Measurements from ENCODE around the gene DNAH11.

The DNAH11 gene

GRCh38 chr7:21603462-21603861 is 60.6 kb downstream of the DNAH11 start:
- no peaks in the 10 kb centered on the region for H3K36me3 ChIP-seq (ENCODE audit: control insufficient read depth, insufficient read depth, low read length)
- no peaks in the 10 kb centered on the region for H3K4me1 ChIP-seq (ENCODE audit: control insufficient read depth, insufficient read depth, low read length)
- H3K4me3 ChIP-seq (ENCODE audit: low read depth, low read length), result no peak overlapping the region
- H3K9me3 ChIP-seq (ENCODE audit: control insufficient read depth, insufficient read depth, low read length), result no peaks in the 10 kb centered on the region
- H3K9ac ChIP-seq (ENCODE audit: low read depth, low read length), result no peak overlapping the region
- no peaks in the 10 kb centered on the region for H3K27me3 ChIP-seq (ENCODE audit: control insufficient read depth, insufficient read depth, low read length)

- no peaks in the 10 kb centered on the region for H3K4me1 ChIP-seq (ENCODE audit: control insufficient read depth, insufficient read depth, low read length)
- no peaks in the 10 kb centered on the region for H3K27me3 ChIP-seq (ENCODE audit: control insufficient read depth, insufficient read depth, low read length)
- H3K9ac ChIP-seq (ENCODE audit: low read depth, low read length), result no peak overlapping the region
Observed at GRCh38 chr7:21603972-21604749, 61.3 kb downstream of the DNAH11 start.

GRCh38 chr7:21605008-21605585 is 62.3 kb downstream of the DNAH11 start:
- H3K27me3 ChIP-seq (ENCODE audit: control insufficient read depth, insufficient read depth, low read length), result no peaks in the 10 kb centered on the region

More at GRCh38 chr7:21603972-21604749, 61.3 kb downstream of the DNAH11 start:
- no peaks in the 10 kb centered on the region for H3K9me3 ChIP-seq (ENCODE audit: control insufficient read depth, insufficient read depth, low read length)
- no peak overlapping the region for H3K4me3 ChIP-seq (ENCODE audit: low read depth, low read length)
- H3K36me3 ChIP-seq (ENCODE audit: control insufficient read depth, insufficient read depth, low read length), result no peaks in the 10 kb centered on the region

GRCh38 chr7:21608465-21608864 is 65.6 kb downstream of the DNAH11 start:
- H3K9ac ChIP-seq (ENCODE audit: low read depth, low read length), result no peak overlapping the region
- H3K9me3 ChIP-seq (ENCODE audit: control insufficient read depth, insufficient read depth, low read length), result no peaks in the 10 kb centered on the region
- no peaks in the 10 kb centered on the region for H3K36me3 ChIP-seq (ENCODE audit: control insufficient read depth, insufficient read depth, low read length)

More at GRCh38 chr7:21605008-21605585, 62.3 kb downstream of the DNAH11 start:
- H3K4me3 ChIP-seq (ENCODE audit: low read depth, low read length), result no peak overlapping the region
- no peaks in the 10 kb centered on the region for H3K9me3 ChIP-seq (ENCODE audit: control insufficient read depth, insufficient read depth, low read length)
- no peaks in the 10 kb centered on the region for H3K4me1 ChIP-seq (ENCODE audit: control insufficient read depth, insufficient read depth, low read length)
- H3K9ac ChIP-seq (ENCODE audit: low read depth, low read length), result no peak overlapping the region
- no peaks in the 10 kb centered on the region for H3K36me3 ChIP-seq (ENCODE audit: control insufficient read depth, insufficient read depth, low read length)

GRCh38 chr7:21611129-21611528 is 68.3 kb downstream of the DNAH11 start:
- Histone ChIP-seq H3K27me3 (ENCODE audit: control insufficient read depth, insufficient read depth, low read length) (no peaks in the 10 kb centered on the region), H3K4me3 (ENCODE audit: low read depth, low read length) (no peak overlapping the region), H3K4me1 (ENCODE audit: control insufficient read depth, insufficient read depth, low read length) (no peaks in the 10 kb centered on the region), H3K9ac (ENCODE audit: low read depth, low read length) (no peak overlapping the region), H3K9me3 (ENCODE audit: control insufficient read depth, insufficient read depth, low read length) (no peaks in the 10 kb centered on the region), H3K36me3 (ENCODE audit: control insufficient read depth, insufficient read depth, low read length) (no peaks in the 10 kb centered on the region)

More at GRCh38 chr7:21608465-21608864, 65.6 kb downstream of the DNAH11 start:
- Histone ChIP-seq H3K4me1 (ENCODE audit: control insufficient read depth, insufficient read depth, low read length) (no peaks in the 10 kb centered on the region), H3K27me3 (ENCODE audit: control insufficient read depth, insufficient read depth, low read length) (no peaks in the 10 kb centered on the region), H3K4me3 (ENCODE audit: low read depth, low read length) (no peak overlapping the region)

GRCh38 chr7:21616091-21616490 is 73.3 kb downstream of the DNAH11 start:
- no peaks in the 10 kb centered on the region for H3K27me3 ChIP-seq (ENCODE audit: control insufficient read depth, insufficient read depth, low read length)
- H3K9ac ChIP-seq (ENCODE audit: low read depth, low read length), result no peak overlapping the region
- H3K9me3 ChIP-seq (ENCODE audit: control insufficient read depth, insufficient read depth, low read length), result no peaks in the 10 kb centered on the region

GRCh38 chr7:21616796-21617436 is 74.1 kb downstream of the DNAH11 start:
- no peaks in the 10 kb centered on the region for H3K27me3 ChIP-seq (ENCODE audit: control insufficient read depth, insufficient read depth, low read length)
- no peaks in the 10 kb centered on the region for H3K36me3 ChIP-seq (ENCODE audit: control insufficient read depth, insufficient read depth, low read length)
- H3K9me3 ChIP-seq (ENCODE audit: control insufficient read depth, insufficient read depth, low read length), result no peaks in the 10 kb centered on the region
- H3K4me1 ChIP-seq (ENCODE audit: control insufficient read depth, insufficient read depth, low read length), result no peaks in the 10 kb centered on the region
- no peak overlapping the region for H3K4me3 ChIP-seq (ENCODE audit: low read depth, low read length)
- no peak overlapping the region for H3K9ac ChIP-seq (ENCODE audit: low read depth, low read length)

More at GRCh38 chr7:21616091-21616490, 73.3 kb downstream of the DNAH11 start:
- Histone ChIP-seq H3K4me1 (ENCODE audit: control insufficient read depth, insufficient read depth, low read length) (no peaks in the 10 kb centered on the region), H3K4me3 (ENCODE audit: low read depth, low read length) (no peak overlapping the region), H3K36me3 (ENCODE audit: control insufficient read depth, insufficient read depth, low read length) (no peaks in the 10 kb centered on the region)

GRCh38 chr7:21617513-21617912 is 74.7 kb downstream of the DNAH11 start:
- H3K27me3 ChIP-seq (ENCODE audit: control insufficient read depth, insufficient read depth, low read length), result no peaks in the 10 kb centered on the region
- H3K4me3 ChIP-seq (ENCODE audit: low read depth, low read length), result no peak overlapping the region
- no peaks in the 10 kb centered on the region for H3K36me3 ChIP-seq (ENCODE audit: control insufficient read depth, insufficient read depth, low read length)
- H3K9ac ChIP-seq (ENCODE audit: low read depth, low read length), result no peak overlapping the region
- no peaks in the 10 kb centered on the region for H3K9me3 ChIP-seq (ENCODE audit: control insufficient read depth, insufficient read depth, low read length)
- H3K4me1 ChIP-seq (ENCODE audit: control insufficient read depth, insufficient read depth, low read length), result no peaks in the 10 kb centered on the region

GRCh38 chr7:21617916-21618390 is 75.1 kb downstream of the DNAH11 start:
- H3K9ac ChIP-seq (ENCODE audit: low read depth, low read length), result no peak overlapping the region
- H3K9me3 ChIP-seq (ENCODE audit: control insufficient read depth, insufficient read depth, low read length), result no peaks in the 10 kb centered on the region
- no peak overlapping the region for H3K4me3 ChIP-seq (ENCODE audit: low read depth, low read length)
- H3K4me1 ChIP-seq (ENCODE audit: control insufficient read depth, insufficient read depth, low read length), result no peaks in the 10 kb centered on the region
- H3K27me3 ChIP-seq (ENCODE audit: control insufficient read depth, insufficient read depth, low read length), result no peaks in the 10 kb centered on the region
- no peaks in the 10 kb centered on the region for H3K36me3 ChIP-seq (ENCODE audit: control insufficient read depth, insufficient read depth, low read length)

DNA sequence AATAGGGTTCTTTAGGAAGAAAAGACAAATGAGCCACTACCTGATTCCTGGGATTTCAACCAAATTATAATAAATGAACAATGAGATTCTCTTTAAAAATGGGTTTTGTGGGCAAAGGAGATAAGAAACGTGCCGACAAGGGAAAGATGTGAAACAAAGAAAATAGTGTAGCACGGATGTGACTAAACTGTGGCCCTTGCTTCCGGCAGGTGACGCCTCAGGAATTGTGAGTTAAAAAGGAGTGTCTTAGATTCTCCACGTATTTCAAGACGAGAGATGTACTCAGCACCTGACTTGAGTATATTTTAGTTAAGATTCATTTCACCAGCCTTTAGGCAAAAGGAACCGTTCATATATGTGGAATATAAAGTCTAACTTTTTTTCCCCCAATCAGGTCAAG is 75.9 kb downstream of the DNAH11 start:
- Histone ChIP-seq H3K36me3 (ENCODE audit: control insufficient read depth, insufficient read depth, low read length) (no peaks in the 10 kb centered on the region), H3K9ac (ENCODE audit: low read depth, low read length) (no peak overlapping the region), H3K27me3 (ENCODE audit: control insufficient read depth, insufficient read depth, low read length) (no peaks in the 10 kb centered on the region), H3K4me1 (ENCODE audit: control insufficient read depth, insufficient read depth, low read length) (no peaks in the 10 kb centered on the region), H3K9me3 (ENCODE audit: control insufficient read depth, insufficient read depth, low read length) (no peaks in the 10 kb centered on the region), H3K4me3 (ENCODE audit: low read depth, low read length) (no peak overlapping the region)

DNA sequence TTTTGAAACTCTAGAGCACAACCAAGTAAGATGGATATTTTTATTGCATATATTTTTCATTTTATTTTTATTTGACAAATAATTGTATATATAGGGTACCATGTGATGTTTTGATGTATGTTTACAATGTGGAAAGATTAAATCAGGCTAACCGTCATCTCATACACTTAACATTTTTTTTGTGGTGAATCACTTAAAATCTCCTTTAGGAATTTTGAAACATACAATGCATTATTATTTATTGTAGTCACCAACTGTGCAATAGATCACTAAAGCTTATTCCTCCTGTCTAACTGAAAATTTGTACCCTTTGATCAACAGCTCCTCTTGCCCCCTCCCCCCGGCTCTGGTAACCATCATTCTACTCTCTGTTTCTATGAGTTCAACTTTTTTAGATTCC is 77.2 kb downstream of the DNAH11 start:
- no peak overlapping the region for H3K4me3 ChIP-seq (ENCODE audit: low read depth, low read length)
- H3K27me3 ChIP-seq (ENCODE audit: control insufficient read depth, insufficient read depth, low read length), result no peaks in the 10 kb centered on the region
- no peak overlapping the region for H3K9ac ChIP-seq (ENCODE audit: low read depth, low read length)
- no peaks in the 10 kb centered on the region for H3K36me3 ChIP-seq (ENCODE audit: control insufficient read depth, insufficient read depth, low read length)
- no peaks in the 10 kb centered on the region for H3K4me1 ChIP-seq (ENCODE audit: control insufficient read depth, insufficient read depth, low read length)
- no peaks in the 10 kb centered on the region for H3K9me3 ChIP-seq (ENCODE audit: control insufficient read depth, insufficient read depth, low read length)

Data from iPS-15b (cell line).